Ishikawa (cell line): ENCODE measurements around the gene CST9L.

Experiments
- CREB1 ChIP-seq: IDR thresholded peaks from 2 replicates; pipeline ENCODE4 v1.6.1; 2012; ENCODE audit warnings: low read depth
- RAD21 ChIP-seq: IDR thresholded peaks from 2 replicates; pipeline ENCODE4 v1.6.1; 2012; ENCODE audit warnings: low read depth
- TAF1 ChIP-seq: IDR thresholded peaks from 2 replicates; pipeline ENCODE4 v1.6.1; 2012; ENCODE audit warnings: low read depth, mild to moderate bottlenecking
- TF ChIP-seq, protein P1 (sequence below): IDR thresholded peaks from 2 replicates; pipeline ENCODE4 v1.6.1; 2012
- TF ChIP-seq, protein P2 (sequence below): IDR thresholded peaks from 2 replicates; pipeline ENCODE4 v1.6.1; 2012; ENCODE audit warnings: low read depth, mild to moderate bottlenecking

DNA sequence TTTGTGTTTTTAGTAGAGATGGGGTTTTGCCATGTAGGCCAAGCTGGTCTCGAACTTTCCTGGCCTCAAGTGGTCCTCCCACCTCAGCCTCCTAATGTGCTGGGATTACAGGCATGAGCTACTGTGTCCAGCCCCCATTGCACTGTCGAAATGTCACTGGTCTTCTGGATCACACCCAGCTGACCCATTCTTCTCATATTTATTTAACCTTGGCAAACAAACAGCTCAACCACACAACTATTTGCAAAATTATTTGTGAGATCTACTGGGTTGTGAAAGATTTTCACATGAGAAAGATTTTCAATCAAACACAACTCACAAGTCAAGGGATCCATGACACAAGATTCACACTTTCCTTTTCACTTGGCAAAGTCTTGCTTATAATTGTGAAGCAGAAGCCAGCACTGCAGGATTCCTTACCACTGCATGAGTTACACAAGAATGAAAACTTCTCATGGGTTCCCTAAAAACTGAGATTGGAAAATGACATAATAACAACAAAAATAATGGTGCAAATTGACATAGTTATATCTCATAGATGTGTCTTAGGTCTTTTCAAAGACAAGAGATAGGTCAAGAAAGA lies 2.0 kb upstream of the CST9L start:
- TF ChIP-seq RAD21 = no peak
- TF ChIP-seq, protein P1, sequence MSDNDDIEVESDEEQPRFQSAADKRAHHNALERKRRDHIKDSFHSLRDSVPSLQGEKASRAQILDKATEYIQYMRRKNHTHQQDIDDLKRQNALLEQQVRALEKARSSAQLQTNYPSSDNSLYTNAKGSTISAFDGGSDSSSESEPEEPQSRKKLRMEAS = no peak
- TF ChIP-seq, protein P2, sequence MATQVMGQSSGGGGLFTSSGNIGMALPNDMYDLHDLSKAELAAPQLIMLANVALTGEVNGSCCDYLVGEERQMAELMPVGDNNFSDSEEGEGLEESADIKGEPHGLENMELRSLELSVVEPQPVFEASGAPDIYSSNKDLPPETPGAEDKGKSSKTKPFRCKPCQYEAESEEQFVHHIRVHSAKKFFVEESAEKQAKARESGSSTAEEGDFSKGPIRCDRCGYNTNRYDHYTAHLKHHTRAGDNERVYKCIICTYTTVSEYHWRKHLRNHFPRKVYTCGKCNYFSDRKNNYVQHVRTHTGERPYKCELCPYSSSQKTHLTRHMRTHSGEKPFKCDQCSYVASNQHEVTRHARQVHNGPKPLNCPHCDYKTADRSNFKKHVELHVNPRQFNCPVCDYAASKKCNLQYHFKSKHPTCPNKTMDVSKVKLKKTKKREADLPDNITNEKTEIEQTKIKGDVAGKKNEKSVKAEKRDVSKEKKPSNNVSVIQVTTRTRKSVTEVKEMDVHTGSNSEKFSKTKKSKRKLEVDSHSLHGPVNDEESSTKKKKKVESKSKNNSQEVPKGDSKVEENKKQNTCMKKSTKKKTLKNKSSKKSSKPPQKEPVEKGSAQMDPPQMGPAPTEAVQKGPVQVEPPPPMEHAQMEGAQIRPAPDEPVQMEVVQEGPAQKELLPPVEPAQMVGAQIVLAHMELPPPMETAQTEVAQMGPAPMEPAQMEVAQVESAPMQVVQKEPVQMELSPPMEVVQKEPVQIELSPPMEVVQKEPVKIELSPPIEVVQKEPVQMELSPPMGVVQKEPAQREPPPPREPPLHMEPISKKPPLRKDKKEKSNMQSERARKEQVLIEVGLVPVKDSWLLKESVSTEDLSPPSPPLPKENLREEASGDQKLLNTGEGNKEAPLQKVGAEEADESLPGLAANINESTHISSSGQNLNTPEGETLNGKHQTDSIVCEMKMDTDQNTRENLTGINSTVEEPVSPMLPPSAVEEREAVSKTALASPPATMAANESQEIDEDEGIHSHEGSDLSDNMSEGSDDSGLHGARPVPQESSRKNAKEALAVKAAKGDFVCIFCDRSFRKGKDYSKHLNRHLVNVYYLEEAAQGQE = no peak
- TF ChIP-seq CREB1 = no peak
- no peak for TF ChIP-seq TAF1
